ENCODE results near the gene ZGLP1. TPM values are rescaled to one million over a fixed set of nuclear protein-coding genes. Genes with fewer than 3 reads are reported as not detected.

The ZGLP1 gene

DNA sequence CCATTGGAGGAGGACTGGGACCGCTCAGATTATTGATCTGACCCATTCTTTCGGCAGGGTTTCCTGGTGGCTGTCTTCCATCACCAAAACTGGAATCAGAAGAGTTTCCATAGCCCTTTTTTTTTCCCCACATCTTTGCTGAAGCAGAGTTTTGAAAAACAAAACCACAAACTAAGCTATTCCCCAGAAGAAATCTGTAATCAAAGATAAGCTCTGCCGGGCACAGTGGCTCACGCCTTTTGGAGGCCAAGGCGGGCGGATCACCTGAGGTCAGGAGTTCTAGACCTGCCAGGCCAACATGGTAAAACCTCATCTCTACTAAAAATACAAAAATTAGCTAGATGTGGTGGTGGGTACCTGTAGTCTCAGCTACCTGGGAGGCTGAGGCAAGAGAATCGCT, 42.9 kb downstream of the ZGLP1 start:
- peaks cover 14% of the 10 kb centered on the region for H3K4me1 ChIP-seq (ENCODE audit: control insufficient read depth, insufficient read depth, low read length)
- no peak overlapping the region for H3K9ac ChIP-seq (ENCODE audit: low read depth, low read length)
- no peaks in the 10 kb centered on the region for H3K9me3 ChIP-seq (replicated peaks; ENCODE audit: low read length)
- H3K36me3 ChIP-seq (ENCODE audit: insufficient read depth, low read length) = no peaks in the 10 kb centered on the region
- no peak overlapping the region for H3K4me2 ChIP-seq (ENCODE audit: low read length)
- H3K4me3 ChIP-seq (ENCODE audit: low read length) = no peak overlapping the region
- H3K27me3 ChIP-seq (ENCODE audit: control insufficient read depth, insufficient read depth, low read length) = peaks cover 18% of the 10 kb centered on the region

DNA sequence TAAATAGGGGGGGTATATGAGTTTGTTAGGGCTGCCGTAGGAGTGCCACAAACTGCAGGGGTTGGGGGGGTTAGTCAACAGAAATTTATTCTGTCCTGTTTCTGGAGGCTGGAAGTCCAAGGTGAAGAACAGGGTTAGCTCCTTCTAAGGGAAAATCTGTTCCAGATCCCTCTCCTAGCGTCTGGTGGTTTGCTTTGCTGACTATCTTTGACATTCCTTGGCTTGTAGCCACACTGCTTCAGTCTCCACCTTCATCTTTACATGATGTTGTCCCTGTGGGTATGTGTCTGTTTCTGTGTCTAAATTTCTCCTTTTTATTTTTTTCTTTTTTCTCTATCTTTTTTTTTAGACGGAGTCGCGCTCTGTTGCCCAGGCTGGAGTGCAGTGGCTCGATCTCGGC, 46.8 kb downstream of the ZGLP1 start:
- H3K4me2 ChIP-seq (ENCODE audit: low read length) = no peak overlapping the region
- no peaks in the 10 kb centered on the region for H3K27me3 ChIP-seq (ENCODE audit: control insufficient read depth, insufficient read depth, low read length)
- no peaks in the 10 kb centered on the region for H3K9me3 ChIP-seq (replicated peaks; ENCODE audit: low read length)
- peaks cover 13% of the 10 kb centered on the region for H3K36me3 ChIP-seq (ENCODE audit: insufficient read depth, low read length)
- no peak overlapping the region for H3K4me3 ChIP-seq (ENCODE audit: low read length)
- H3K9ac ChIP-seq (ENCODE audit: low read depth, low read length) = no peak overlapping the region
- H3K4me1 ChIP-seq (ENCODE audit: control insufficient read depth, insufficient read depth, low read length) = no peaks in the 10 kb centered on the region

DNA sequence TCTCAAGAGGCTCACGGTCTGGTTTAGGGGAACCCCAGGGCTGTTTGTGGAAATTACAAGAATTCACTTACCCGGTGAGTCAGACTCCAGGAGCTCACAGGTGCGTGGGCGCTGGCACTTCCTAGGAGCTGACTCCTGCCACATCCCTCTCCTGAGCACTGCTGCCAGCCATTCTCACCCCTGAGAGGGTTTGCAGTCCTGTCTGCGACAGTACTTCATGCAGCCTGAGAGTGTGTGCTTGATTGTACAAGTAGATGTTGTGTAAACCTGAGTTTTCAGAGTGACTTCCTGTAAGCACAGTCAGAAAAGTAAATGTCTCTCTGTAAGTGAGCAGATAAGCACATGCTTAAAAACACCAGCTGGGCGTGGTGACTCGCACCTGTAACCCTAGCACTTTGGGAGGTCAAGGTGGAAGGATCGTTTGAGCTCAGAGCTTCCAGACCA, 49.5 kb downstream of the ZGLP1 start:
- Histone ChIP-seq H3K36me3 (ENCODE audit: insufficient read depth, low read length) (peaks cover 29% of the 10 kb centered on the region), H3K27me3 (ENCODE audit: control insufficient read depth, insufficient read depth, low read length) (no peaks in the 10 kb centered on the region), H3K4me1 (ENCODE audit: control insufficient read depth, insufficient read depth, low read length) (no peaks in the 10 kb centered on the region), H3K4me3 (ENCODE audit: low read length) (no peak overlapping the region), H3K9ac (ENCODE audit: low read depth, low read length) (no peak overlapping the region), H3K9me3 (replicated peaks; ENCODE audit: low read length) (no peaks in the 10 kb centered on the region), H3K4me2 (ENCODE audit: low read length) (no peak overlapping the region)

DNA sequence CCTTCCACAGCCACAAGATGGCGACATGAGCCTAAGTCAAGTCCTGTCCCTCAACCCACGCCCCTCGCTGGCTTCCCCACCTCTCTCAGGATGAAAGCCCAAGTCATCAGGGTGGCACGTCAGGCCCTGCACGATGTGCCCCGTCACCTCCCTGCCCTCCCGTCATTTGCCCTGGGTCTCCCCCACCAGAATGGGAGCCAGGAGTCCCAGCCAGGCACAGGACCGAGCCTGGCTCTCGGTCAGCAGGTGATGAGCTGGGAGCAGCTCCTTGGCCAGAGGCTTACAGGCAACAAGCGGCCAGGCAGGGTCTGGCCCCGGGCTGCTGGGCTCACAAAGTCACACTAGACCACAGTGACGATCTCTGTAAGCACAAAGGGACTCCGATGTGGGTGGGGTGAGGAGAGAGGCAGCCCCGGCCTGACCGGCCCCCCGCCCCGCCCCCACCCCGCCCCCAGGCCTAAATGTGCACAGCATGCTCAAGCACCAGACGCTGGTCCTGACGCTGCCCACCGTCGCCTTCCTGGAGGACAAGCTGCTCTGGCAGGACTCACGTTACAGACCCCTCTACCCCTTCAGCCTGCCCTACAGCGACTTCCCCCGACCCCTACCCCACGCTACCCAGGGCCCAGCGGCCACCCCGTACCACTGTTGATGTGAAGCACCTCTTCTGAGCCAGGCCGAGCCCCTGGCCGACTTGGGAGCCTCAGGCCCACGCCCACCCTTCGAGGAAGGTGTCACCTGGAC, 50.3 kb downstream of the ZGLP1 start:
- no peak overlapping the region for H3K9ac ChIP-seq (ENCODE audit: low read depth, low read length)
- H3K4me1 ChIP-seq (ENCODE audit: control insufficient read depth, insufficient read depth, low read length) = no peaks in the 10 kb centered on the region
- H3K27me3 ChIP-seq (ENCODE audit: control insufficient read depth, insufficient read depth, low read length) = no peaks in the 10 kb centered on the region
- H3K4me2 ChIP-seq (ENCODE audit: low read length) = no peak overlapping the region
- peaks cover 32% of the 10 kb centered on the region for H3K36me3 ChIP-seq (ENCODE audit: insufficient read depth, low read length)
- no peaks in the 10 kb centered on the region for H3K9me3 ChIP-seq (replicated peaks; ENCODE audit: low read length)
- no peak overlapping the region for H3K4me3 ChIP-seq (ENCODE audit: low read length)

DNA sequence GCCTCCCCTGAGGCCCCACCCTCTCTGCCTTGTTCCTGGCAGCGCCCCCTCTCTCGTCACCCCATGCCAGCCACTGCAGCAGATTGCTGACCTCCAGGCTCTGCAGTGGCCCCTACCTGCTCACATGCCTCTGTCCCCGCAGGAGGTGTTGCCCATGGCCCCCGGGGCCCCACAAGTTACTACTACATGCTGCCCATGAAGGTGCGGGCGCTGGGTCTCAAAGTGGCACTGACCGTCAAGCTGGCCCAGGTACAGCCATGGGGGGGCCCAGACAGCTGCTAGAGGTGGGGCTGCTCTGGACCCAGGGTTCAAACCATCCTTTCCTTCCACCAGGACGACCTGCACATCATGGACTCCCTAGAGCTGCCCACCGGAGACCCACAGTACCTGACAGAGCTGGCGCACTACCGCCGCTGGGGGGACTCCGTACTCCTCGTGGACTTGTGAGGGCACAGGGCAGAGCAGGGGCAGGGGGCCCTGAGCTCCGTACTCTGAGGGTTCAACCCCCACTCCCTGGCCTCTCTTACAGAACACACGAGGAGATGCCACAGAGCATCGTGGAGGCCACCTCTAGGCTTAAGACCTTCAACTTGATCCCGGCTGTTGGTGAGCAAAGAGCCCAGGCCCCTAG, 51.4 kb downstream of the ZGLP1 start:
- H3K4me1 ChIP-seq (ENCODE audit: control insufficient read depth, insufficient read depth, low read length) = no peaks in the 10 kb centered on the region
- no peak overlapping the region for H3K4me3 ChIP-seq (ENCODE audit: low read length)
- no peaks in the 10 kb centered on the region for H3K9me3 ChIP-seq (replicated peaks; ENCODE audit: low read length)
- H3K4me2 ChIP-seq (ENCODE audit: low read length) = no peak overlapping the region
- no peak overlapping the region for H3K9ac ChIP-seq (ENCODE audit: low read depth, low read length)
- H3K36me3 ChIP-seq (ENCODE audit: insufficient read depth, low read length) = peaks cover 32% of the 10 kb centered on the region
- H3K27me3 ChIP-seq (ENCODE audit: control insufficient read depth, insufficient read depth, low read length) = no peaks in the 10 kb centered on the region

DNA sequence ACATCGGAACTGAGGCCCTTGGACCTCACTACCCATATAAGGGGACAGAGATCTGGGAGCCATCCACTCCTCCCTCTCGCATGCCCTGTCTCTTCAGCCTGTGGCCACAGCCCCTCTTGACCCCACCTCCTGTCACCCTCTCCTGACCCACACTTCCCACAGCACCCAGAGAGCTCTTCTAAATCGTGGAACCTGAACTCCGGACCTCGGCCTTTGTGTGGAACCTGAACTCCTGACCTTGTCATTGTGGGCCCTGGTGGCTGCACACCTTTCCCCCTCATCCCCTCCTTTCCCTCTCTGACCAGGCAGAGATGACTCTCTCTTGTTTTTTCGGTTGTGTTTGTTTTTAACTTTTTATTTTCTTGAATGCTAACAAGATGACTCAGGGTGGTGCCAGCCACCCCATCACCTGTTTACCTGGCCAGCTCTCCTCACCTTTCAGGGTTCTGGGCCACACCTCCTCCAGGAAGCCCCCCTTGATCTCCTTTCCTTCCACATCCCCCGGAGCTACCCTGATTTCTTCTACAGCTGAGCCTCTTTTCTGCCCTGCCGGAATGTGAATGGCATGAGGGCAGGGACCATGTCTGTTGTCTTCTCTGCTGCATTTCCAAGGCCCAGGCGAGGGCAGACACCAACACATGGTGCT, 52.5 kb downstream of the ZGLP1 start:
- Histone ChIP-seq H3K27me3 (ENCODE audit: control insufficient read depth, insufficient read depth, low read length) (no peaks in the 10 kb centered on the region), H3K9me3 (replicated peaks; ENCODE audit: low read length) (no peaks in the 10 kb centered on the region), H3K4me1 (ENCODE audit: control insufficient read depth, insufficient read depth, low read length) (peaks cover 3% of the 10 kb centered on the region), H3K9ac (ENCODE audit: low read depth, low read length) (no peak overlapping the region), H3K4me3 (ENCODE audit: low read length) (no peak overlapping the region), H3K36me3 (ENCODE audit: insufficient read depth, low read length) (peaks cover 32% of the 10 kb centered on the region), H3K4me2 (ENCODE audit: low read length) (no peak overlapping the region)

DNA sequence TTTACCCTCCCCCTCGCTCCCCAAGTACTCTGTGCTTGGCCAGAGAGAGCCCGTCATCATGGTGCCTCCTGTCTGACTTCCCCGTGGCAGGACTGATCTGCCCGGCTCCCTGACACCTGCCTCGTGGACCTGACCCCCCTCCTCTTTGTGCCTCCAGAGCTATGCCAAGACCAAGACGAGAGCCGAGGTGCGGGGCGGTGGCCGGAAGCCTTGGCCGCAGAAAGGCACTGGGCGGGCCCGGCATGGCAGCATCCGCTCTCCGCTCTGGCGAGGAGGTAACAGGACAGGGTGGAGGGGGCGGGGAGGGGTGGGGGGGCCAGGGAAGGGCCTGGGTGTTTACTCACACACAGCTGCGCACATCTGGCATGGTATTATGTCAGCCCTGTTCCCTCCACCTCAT, 53.1 kb downstream of the ZGLP1 start:
- H3K4me2 ChIP-seq (ENCODE audit: low read length) = no peak overlapping the region
- no peaks in the 10 kb centered on the region for H3K27me3 ChIP-seq (ENCODE audit: control insufficient read depth, insufficient read depth, low read length)
- no peaks in the 10 kb centered on the region for H3K9me3 ChIP-seq (replicated peaks; ENCODE audit: low read length)
- no peak overlapping the region for H3K9ac ChIP-seq (ENCODE audit: low read depth, low read length)
- no peak overlapping the region for H3K4me3 ChIP-seq (ENCODE audit: low read length)
- H3K4me1 ChIP-seq (ENCODE audit: control insufficient read depth, insufficient read depth, low read length) = peaks cover 3% of the 10 kb centered on the region
- H3K36me3 ChIP-seq (ENCODE audit: insufficient read depth, low read length) = peaks cover 32% of the 10 kb centered on the region

DNA sequence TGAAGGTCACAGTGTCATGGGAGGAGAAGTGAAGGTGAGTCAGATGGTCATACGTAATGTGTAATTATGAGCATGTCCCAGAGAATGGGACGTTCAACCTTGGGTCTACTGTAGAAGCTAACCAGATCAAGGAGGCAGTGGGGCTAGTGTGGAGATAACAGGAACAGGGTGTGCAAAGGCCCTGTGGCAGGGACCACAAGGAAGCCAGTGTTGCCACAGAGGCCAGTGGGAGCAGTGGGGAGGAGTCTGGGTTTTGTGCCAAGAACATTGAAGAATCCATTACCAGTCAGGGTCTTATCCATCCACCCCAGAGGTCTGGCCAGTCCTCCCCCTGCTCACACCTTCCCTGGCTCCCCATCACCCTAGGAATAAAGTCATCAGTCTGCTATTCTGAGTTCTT, 54.3 kb downstream of the ZGLP1 start:
- Histone ChIP-seq H3K9me3 (replicated peaks; ENCODE audit: low read length) (no peaks in the 10 kb centered on the region), H3K27me3 (ENCODE audit: control insufficient read depth, insufficient read depth, low read length) (no peaks in the 10 kb centered on the region), H3K4me1 (ENCODE audit: control insufficient read depth, insufficient read depth, low read length) (peaks cover 3% of the 10 kb centered on the region), H3K4me3 (ENCODE audit: low read length) (no peak overlapping the region), H3K36me3 (ENCODE audit: insufficient read depth, low read length) (peaks cover 32% of the 10 kb centered on the region), H3K4me2 (ENCODE audit: low read length) (no peak overlapping the region), H3K9ac (ENCODE audit: low read depth, low read length) (no peak overlapping the region)

Small RNA genes lying within 50 kb of the gene (small RNA-seq; reads per million reads assigned to genes)
- gene AC011511.1 (not detected), gene AC011511.4 (not detected)

Data from skeletal muscle satellite cell (primary cell).